Measurements from ENCODE around the gene HDLBP.

GRCh38 chr2:241183221-241183620 is 132.3 kb downstream of the HDLBP start:
- TF ChIP-seq CSDC2 (CRISPR knock-in tag; IDR thresholded peaks at IDR 0.05) (no peak), ZFP3 (CRISPR knock-in tag; IDR thresholded peaks at IDR 0.05) (no peak), GLIS3 (CRISPR knock-in tag; IDR thresholded peaks at IDR 0.05) (no peak), RARB (CRISPR knock-in tag; IDR thresholded peaks at IDR 0.05) (no peak), PATZ1 (CRISPR knock-in tag; IDR thresholded peaks at IDR 0.05; ENCODE audit: borderline replicate concordance) (no peak), ESRRG (CRISPR knock-in tag; IDR thresholded peaks at IDR 0.05) (no peak)
